Transverse colon (tissue), 4 donors: ENCODE measurements around the gene RSPH9. TPM values are rescaled to one million over a fixed set of nuclear protein-coding genes. Genes with fewer than 3 reads are reported as not detected.

ENCODE experiments used
- DNase-seq: peaks from one replicate; pipeline ENCODE4 v3.0.0-alpha.2; 2019
- H3K27ac ChIP-seq, 4 donors: fragments of 200-600 bp; sonication (generic); 2 replicates each; pipeline ENCODE4 v1.5.1; 2016 to 2018; ENCODE audit warnings: inconsistent platforms in 4 of 4
- H3K27me3 ChIP-seq: fragments of 200-600 bp; sonication (generic); 2 replicates; pipeline ENCODE4 v1.5.1; 2017; ENCODE audit warnings: inconsistent platforms
- H3K36me3 ChIP-seq, 4 donors: fragments of 200-600 bp; sonication (generic); 2 replicates each; pipeline ENCODE4 v1.5.1; 2017 to 2019; ENCODE audit warnings: inconsistent platforms in 4 of 4
- H3K4me1 ChIP-seq, 4 donors: fragments of 200-600 bp; sonication (generic); 2 replicates each; pipeline ENCODE4 v1.5.1; 2017 to 2020; ENCODE audit warnings: inconsistent platforms in 4 of 4
- H3K4me3 ChIP-seq, 4 donors: fragments of 200-600 bp; sonication (generic); 1 replicate in 1 of 4; 2 replicates in 3 of 4; pipeline versions ENCODE4 v1.5.1 to v1.6.1; 2017 to 2019; ENCODE audit warnings: inconsistent platforms in 4 of 4
- H3K9me3 ChIP-seq, 2 donors: fragments of 200-600 bp; sonication (generic); 2 replicates each; pipeline ENCODE4 v1.5.1; 2017 to 2019; ENCODE audit warnings: inconsistent platforms in 2 of 2
- EP300 ChIP-seq: sonication (generic); formaldehyde crosslinking; IDR thresholded peaks from one replicate; pipeline ENCODE4 v1.6.1; 2017; ENCODE audit warnings: antibody characterized with exemption, low read depth
- POLR2A ChIP-seq: fragments of 450-650 bp; IDR thresholded peaks from one replicate; pipeline ENCODE4 v1.6.1; 2016; ENCODE audit warnings: antibody characterized with exemption, mild to moderate bottlenecking, moderate library complexity
- POLR2AphosphoS5 ChIP-seq, 3 donors: sonication (generic); formaldehyde crosslinking; IDR thresholded peaks; one replicate each; pipeline ENCODE4 v1.6.1; 2016; ENCODE audit warnings: antibody characterized with exemption in 3 of 3
- WGBS, 2 donors: methylation state at CpG; one replicate each; pipeline ENCODE4 v1.1.5; 2018; ENCODE audit warnings: low coverage in 1 of 2; 5-methylcytosine and 5-hydroxymethylcytosine counted together
- in situ Hi-C, 4 donors: fragments of 200-750 bp; cut with MboI; loops; one replicate each; pipeline versions ENCODE4 v1.15.0 to v1.15.1; 2017; ENCODE audit warnings: low sequenced_read_pairs in 3 of 4, low pct_ligation_motif_present in 1 of 4, low pct_unique_long_range_greater_than_20kb in 1 of 4
- intact Hi-C: fragments of 100-400 bp; cut with DNase I; formaldehyde crosslinking; loops from one replicate; pipeline ENCODE4 v1.15.1; 2023; ENCODE audit warnings: low total_unique reads
- total RNA-seq, 4 donors: library from RNA; depleted of rRNA; stranded (reverse); fragments of >200 nt; gene quantifications; one replicate each; pipeline ENCODE4 v1.1.0, GENCODE V29; 2016
- TF ChIP-seq, protein P1 (sequence below), 5 experiments: fragments of 200-600 bp in 3 of 5; fragments of 450-650 bp in 2 of 5; sonication (generic) in 3 of 5; IDR thresholded peaks; 1 replicate in 2 of 5; 2 replicates in 3 of 5; pipeline ENCODE4 v1.5.1; 2016 to 2017; ENCODE audit warnings: antibody characterized with exemption in 5 of 5, inconsistent platforms in 3 of 5, mild to moderate bottlenecking in 2 of 5, moderate library complexity in 1 of 5

Gene RSPH9
- total RNA-seq, 4 donors from 2014 or later: not detected

GRCh38 chr6:43673444-43674084 is 28.7 kb downstream of the RSPH9 start:
- TF ChIP-seq POLR2A (no peak), POLR2AphosphoS5 (IDR thresholded peaks at IDR 0.05) (no peak), EP300 (no peak)
- TF ChIP-seq, protein P1, sequence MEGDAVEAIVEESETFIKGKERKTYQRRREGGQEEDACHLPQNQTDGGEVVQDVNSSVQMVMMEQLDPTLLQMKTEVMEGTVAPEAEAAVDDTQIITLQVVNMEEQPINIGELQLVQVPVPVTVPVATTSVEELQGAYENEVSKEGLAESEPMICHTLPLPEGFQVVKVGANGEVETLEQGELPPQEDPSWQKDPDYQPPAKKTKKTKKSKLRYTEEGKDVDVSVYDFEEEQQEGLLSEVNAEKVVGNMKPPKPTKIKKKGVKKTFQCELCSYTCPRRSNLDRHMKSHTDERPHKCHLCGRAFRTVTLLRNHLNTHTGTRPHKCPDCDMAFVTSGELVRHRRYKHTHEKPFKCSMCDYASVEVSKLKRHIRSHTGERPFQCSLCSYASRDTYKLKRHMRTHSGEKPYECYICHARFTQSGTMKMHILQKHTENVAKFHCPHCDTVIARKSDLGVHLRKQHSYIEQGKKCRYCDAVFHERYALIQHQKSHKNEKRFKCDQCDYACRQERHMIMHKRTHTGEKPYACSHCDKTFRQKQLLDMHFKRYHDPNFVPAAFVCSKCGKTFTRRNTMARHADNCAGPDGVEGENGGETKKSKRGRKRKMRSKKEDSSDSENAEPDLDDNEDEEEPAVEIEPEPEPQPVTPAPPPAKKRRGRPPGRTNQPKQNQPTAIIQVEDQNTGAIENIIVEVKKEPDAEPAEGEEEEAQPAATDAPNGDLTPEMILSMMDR (IDR thresholded peaks at IDR 0.05): no peak
- Histone ChIP-seq H3K9me3 (no peaks in the 10 kb centered on the region), H3K36me3 (peaks cover 0 to 37% (median 15%) of the 10 kb centered on the region in 4 donors), H3K4me3 (no peak overlapping the region), H3K4me1 (peaks cover 0 to 49% (median 29%) of the 10 kb centered on the region in 4 donors), H3K27me3 (no peaks in the 10 kb centered on the region), H3K27ac (peak overlapping the region; percentile 50 to 66 (median 59))
- DNase-seq: no peak
- 85% methylated on average over 14 of the region's 15 CpGs; no CpG with 5 or more reads in 1 of the 2 donors for WGBS, 2 donors
- intact Hi-C loops: no loop called here
- in situ Hi-C loops: loop anchor here in 3 of 4 donors (25.0 kb wide), 2 partner anchors 89 to 414 kb away; partner anchors contain the start of gene VEGFA (in 2 of the 3)

- Histone ChIP-seq H3K4me3 (no peak overlapping the region), H3K27me3 (no peaks in the 10 kb centered on the region), H3K27ac (no peak overlapping the region), H3K36me3 (peaks cover 0 to 37% (median 15%) of the 10 kb centered on the region in 4 donors), H3K4me1 (peaks cover 0 to 44% (median 28%) of the 10 kb centered on the region in 4 donors), H3K9me3 (no peaks in the 10 kb centered on the region)
- in situ Hi-C loops (loop anchor here in 3 of 4 donors (25.0 kb wide), 2 partner anchors 88 to 413 kb away; partner anchors contain the start of gene VEGFA (in 2 of the 3)), intact Hi-C loops (no loop called here)
- 97% methylated on average over 2 of the region's 2 CpGs; no CpG with 5 or more reads in 1 of the 2 donors for WGBS, 2 donors
- TF ChIP-seq, protein P1 (IDR thresholded peaks at IDR 0.05): no peak
- TF ChIP-seq POLR2AphosphoS5 (IDR thresholded peaks at IDR 0.05) (no peak), POLR2A (no peak), EP300 (no peak)
- no peak for DNase-seq
Measured at GRCh38 chr6:43674291-43674690, 29.5 kb downstream of the RSPH9 start.

DNA sequence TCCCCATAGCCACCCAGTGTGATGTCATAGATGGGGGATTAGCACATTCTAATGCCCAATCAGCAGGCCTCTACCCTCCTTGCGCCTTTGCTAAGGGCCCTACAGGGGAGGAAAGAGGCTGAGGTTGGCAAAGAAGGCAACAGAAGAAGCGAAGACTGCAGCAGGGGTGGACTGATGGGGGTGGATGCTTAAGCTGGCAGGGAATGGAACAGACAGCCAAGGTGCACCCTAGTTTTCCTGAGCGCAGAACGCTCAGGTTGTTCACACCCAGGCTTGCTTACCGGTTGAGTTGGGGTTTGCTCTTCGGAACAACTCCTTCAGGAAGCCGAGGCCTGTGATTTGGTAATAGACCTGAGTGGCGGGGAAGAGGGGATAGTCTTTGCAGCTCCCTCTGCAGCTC is 30.1 kb downstream of the RSPH9 start:
- in situ Hi-C loops (loop anchor here in 3 of 4 donors (25.0 kb wide), 2 partner anchors 87 to 412 kb away; partner anchors contain the start of gene VEGFA (in 2 of the 3)), intact Hi-C loops (no loop called here)
- Histone ChIP-seq H3K27ac (no peak overlapping the region), H3K27me3 (no peaks in the 10 kb centered on the region), H3K36me3 (peaks cover 0 to 37% (median 15%) of the 10 kb centered on the region in 4 donors), H3K4me1 (peaks cover 0 to 37% (median 24%) of the 10 kb centered on the region in 4 donors), H3K4me3 (no peak overlapping the region), H3K9me3 (no peaks in the 10 kb centered on the region)
- no peak for DNase-seq
- WGBS, 2 donors: 95 to 96% methylated on average over 6 to 8 of the region's 8 CpGs
- TF ChIP-seq, protein P1 (IDR thresholded peaks at IDR 0.05): no peak
- no peak for TF ChIP-seq EP300

GRCh38 chr6:43676962-43677606 is 32.2 kb downstream of the RSPH9 start:
- no peak for DNase-seq
- Histone ChIP-seq H3K36me3 (peaks cover 0 to 43% (median 13%) of the 10 kb centered on the region in 4 donors), H3K9me3 (no peaks in the 10 kb centered on the region), H3K27me3 (no peaks in the 10 kb centered on the region), H3K4me3 (no peak overlapping the region), H3K27ac (peak overlapping the region; percentile 23 to 70 (median 48)), H3K4me1 (peaks cover 0 to 43% (median 28%) of the 10 kb centered on the region in 4 donors)
- intact Hi-C loops: no loop called here
- 79% methylated on average over 7 of the region's 7 CpGs; no CpG with 5 or more reads in 1 of the 2 donors for WGBS, 2 donors
- TF ChIP-seq POLR2AphosphoS5 (IDR thresholded peaks at IDR 0.05) (no peak), POLR2A (no peak), EP300 (no peak)
- TF ChIP-seq, protein P1 (IDR thresholded peaks at IDR 0.05): no peak
- in situ Hi-C loops: no loop called here
